ENCODE data around the gene SVOPL.

- TF ChIP-seq EP300 (IDR thresholded peaks at IDR 0.05; ENCODE audit: borderline replicate concordance in 1 of 2, control insufficient read depth in 1 of 2, low read depth in 2 of 2, low read length in 2 of 2) (no peak), POLR2AphosphoS2 (IDR thresholded peaks at IDR 0.05; ENCODE audit: low read depth, low read length) (no peak), TCF7 (IDR thresholded peaks at IDR 0.05; ENCODE audit: borderline replicate concordance) (no peak), STAT3 (IDR thresholded peaks at IDR 0.05; ENCODE audit: low read depth, low read length) (no peak), ETV6 (conservative IDR thresholded peaks at IDR 0.05 in 1 of 2, IDR thresholded peaks at IDR 0.05 in 1 of 2; ENCODE audit: borderline replicate concordance in 1 of 2, low read depth in 1 of 2) (no peak), EZH2 (IDR thresholded peaks at IDR 0.05; ENCODE audit: borderline replicate concordance, control insufficient read depth, low read depth, low read length) (no peak)
These were observed 145.5 kb downstream of the SVOPL start for GRCh38 chr7:138555684-138556083.
